Neural cell (in vitro differentiated cells): Measurements from ENCODE around the gene ITPR2. TPM values are rescaled to one million over a fixed set of nuclear protein-coding genes. Genes with fewer than 3 reads are reported as not detected.

ENCODE experiments used
- H2AFZ ChIP-seq: fragments of 200-600, 300-800 bp; sonication (generic), shearing (Covaris generic); 2 replicates; pipeline ENCODE4 v1.6.0; 2014; ENCODE audit warnings: low read depth, mild to moderate bottlenecking, antibody characterized with exemption, low read length, moderate library complexity
- H3F3A ChIP-seq: fragments of 200-600 bp; shearing (Covaris generic); 2 replicates; pipeline ENCODE4 v1.6.1; 2016; ENCODE audit warnings: mild to moderate bottlenecking, moderate library complexity, mixed read lengths, antibody characterized with exemption, low read length; ENCODE audit not compliant: insufficient read depth, poor library complexity, severe bottlenecking
- H3K27ac ChIP-seq: fragments of 200-600, 300-800 bp; sonication (generic), shearing (Covaris generic); 2 replicates; pipeline ENCODE4 v1.5.1; 2014; ENCODE audit warnings: mild to moderate bottlenecking, low read length, moderate library complexity
- H3K27me3 ChIP-seq: fragments of 300-800, 200-600 bp; sonication (generic), shearing (Covaris generic); 2 replicates; pipeline ENCODE4 v1.6.0; 2014; ENCODE audit warnings: mild to moderate bottlenecking, low read depth, low read length, moderate library complexity; ENCODE audit not compliant: insufficient read depth
- H3K36me3 ChIP-seq: fragments of 300-800, 200-600 bp; sonication (generic), shearing (Covaris generic); 2 replicates; pipeline ENCODE4 v1.5.1; 2014; ENCODE audit warnings: mild to moderate bottlenecking, antibody characterized with exemption, low read length, moderate library complexity; ENCODE audit not compliant: insufficient read depth
- H3K4me2 ChIP-seq: fragments of 300-800, 200-600 bp; sonication (generic), shearing (Covaris generic); 2 replicates; pipeline ENCODE4 v1.6.0; 2014; ENCODE audit warnings: mild to moderate bottlenecking, low read length
- H3K4me3 ChIP-seq: fragments of 300-800, 200-600 bp; sonication (generic), shearing (Covaris generic); 2 replicates; pipeline ENCODE4 v1.5.1; 2014; ENCODE audit warnings: mild to moderate bottlenecking, low read length, moderate library complexity
- H3K79me2 ChIP-seq: fragments of 200-600 bp; shearing (Covaris generic); replicated peaks from 2 replicates; pipeline ENCODE4 v1.6.0; 2014; ENCODE audit warnings: mild to moderate bottlenecking, low read length, moderate library complexity; ENCODE audit not compliant: insufficient read depth
- H3K9ac ChIP-seq: fragments of 300-800, 200-600 bp; sonication (generic), shearing (Covaris generic); 2 replicates; pipeline ENCODE4 v1.6.1; 2016; ENCODE audit warnings: mild to moderate bottlenecking, low read length, mixed read lengths
- H3K9me2 ChIP-seq: fragments of 200-600 bp; shearing (Covaris generic); 2 replicates; pipeline ENCODE4 v1.6.1; 2016; ENCODE audit warnings: mild to moderate bottlenecking, low read length, mixed read lengths; ENCODE audit not compliant: insufficient read depth
- H3K9me3 ChIP-seq: fragments of 200-600, 300-800 bp; sonication (generic), shearing (Covaris generic); 2 replicates; pipeline ENCODE4 v1.6.1; 2016; ENCODE audit warnings: mild to moderate bottlenecking, mixed run types, low read length, moderate library complexity, mixed read lengths
- H4K20me1 ChIP-seq: fragments of 200-600 bp; shearing (Covaris generic); 2 replicates; pipeline ENCODE4 v1.6.1; 2016; ENCODE audit warnings: mild to moderate bottlenecking, mixed run types; ENCODE audit not compliant: insufficient read depth
- CTCF ChIP-seq: fragments of 450-650 bp; IDR thresholded peaks from 2 replicates; pipeline ENCODE4 v1.5.1; 2014; ENCODE audit warnings: antibody characterized with exemption, mild to moderate bottlenecking, moderate library complexity; ENCODE audit not compliant: poor library complexity, severe bottlenecking
- EP300 ChIP-seq: fragments of 450-650 bp; conservative IDR thresholded peaks from 2 replicates; pipeline ENCODE4 v1.6.1; 2014; ENCODE audit warnings: antibody characterized with exemption, mild to moderate bottlenecking, moderate library complexity; ENCODE audit not compliant: poor library complexity, severe bottlenecking
- EZH2 ChIP-seq: fragments of 200-600, 300-800 bp; shearing (Covaris generic), sonication (generic); IDR thresholded peaks from 2 replicates; pipeline ENCODE4 v1.6.1; 2014; ENCODE audit warnings: antibody characterized with exemption, low read length, borderline replicate concordance, mild to moderate bottlenecking; ENCODE audit not compliant: insufficient read depth, poor library complexity, severe bottlenecking
- MXI1 ChIP-seq: fragments of 450-650 bp; conservative IDR thresholded peaks from 2 replicates; pipeline ENCODE4 v1.6.1; 2014; ENCODE audit warnings: antibody characterized with exemption, mild to moderate bottlenecking; ENCODE audit not compliant: poor library complexity, severe bottlenecking
- POLR2AphosphoS5 ChIP-seq: IDR thresholded peaks from 2 replicates; pipeline ENCODE4 v1.6.1; 2012
- RAD21 ChIP-seq: fragments of 450-650 bp; conservative IDR thresholded peaks from 2 replicates; pipeline ENCODE4 v1.6.1; 2014; ENCODE audit warnings: antibody characterized with exemption, mild to moderate bottlenecking, moderate library complexity
- REST ChIP-seq: IDR thresholded peaks from 2 replicates; pipeline ENCODE4 v1.6.1; 2012; ENCODE audit warnings: borderline replicate concordance
- SMC3 ChIP-seq: fragments of 450-650 bp; conservative IDR thresholded peaks from 2 replicates; pipeline ENCODE4 v1.6.1; 2014; ENCODE audit warnings: antibody characterized with exemption, mild to moderate bottlenecking, moderate library complexity; ENCODE audit not compliant: poor library complexity
- TAF1 ChIP-seq: IDR thresholded peaks from 2 replicates; pipeline ENCODE4 v1.6.1; 2012; ENCODE audit warnings: low read depth
- polyA plus RNA-seq: library from polyadenylated mRNA; depleted of rRNA; stranded (reverse); fragments of >200 nt; gene quantifications from 2 replicates; pipeline ENCODE4 v1.2.3, GENCODE V29; 2014

ITPR2 gene
- polyA plus RNA-seq, 1 donor from 2014 or later, result 2.0 TPM

- Histone ChIP-seq H3F3A (no peaks in the 10 kb centered on the region), H3K9me2 (no peaks in the 10 kb centered on the region), H3K79me2 (no peaks in the 10 kb centered on the region), H2AFZ (no peak overlapping the region), H3K4me3 (no peak overlapping the region), H3K27me3 (peaks cover 23% of the 10 kb centered on the region), H3K9ac (no peak overlapping the region), H3K27ac (no peak overlapping the region), H3K36me3 (no peaks in the 10 kb centered on the region), H3K4me2 (no peak overlapping the region), H4K20me1 (no peaks in the 10 kb centered on the region), H3K9me3 (no peaks in the 10 kb centered on the region)
- no peak for TF ChIP-seq TAF1
- no peak for TF ChIP-seq SMC3
- TF ChIP-seq RAD21, result no peak
- TF ChIP-seq REST, result no peak
- no peak for TF ChIP-seq MXI1
- no peak for TF ChIP-seq CTCF
- TF ChIP-seq EP300, result no peak
- no peak for TF ChIP-seq EZH2
- no peak for TF ChIP-seq POLR2AphosphoS5
Measured at GRCh38 chr12:26828280-26829073, 4.5 kb downstream of the ITPR2 start.

GRCh38 chr12:26826437-26826836 lies 6.6 kb downstream of the ITPR2 start:
- no peak overlapping the region for H2AFZ ChIP-seq
- TF ChIP-seq CTCF (no peak), REST (no peak), EZH2 (no peak)
- H4K20me1 ChIP-seq, result no peaks in the 10 kb centered on the region
- H3K9ac ChIP-seq, result no peak overlapping the region
- no peaks in the 10 kb centered on the region for H3K36me3 ChIP-seq
- no peak overlapping the region for H3K4me2 ChIP-seq
- H3K79me2 ChIP-seq, result no peaks in the 10 kb centered on the region
- no peak overlapping the region for H3K27ac ChIP-seq
- peaks cover 12% of the 10 kb centered on the region for H3K27me3 ChIP-seq
- no peaks in the 10 kb centered on the region for H3K9me2 ChIP-seq
- no peaks in the 10 kb centered on the region for H3F3A ChIP-seq
- no peak overlapping the region for H3K4me3 ChIP-seq
- H3K9me3 ChIP-seq, result no peaks in the 10 kb centered on the region
